ENCODE results near the gene KIAA0753.

DNA sequence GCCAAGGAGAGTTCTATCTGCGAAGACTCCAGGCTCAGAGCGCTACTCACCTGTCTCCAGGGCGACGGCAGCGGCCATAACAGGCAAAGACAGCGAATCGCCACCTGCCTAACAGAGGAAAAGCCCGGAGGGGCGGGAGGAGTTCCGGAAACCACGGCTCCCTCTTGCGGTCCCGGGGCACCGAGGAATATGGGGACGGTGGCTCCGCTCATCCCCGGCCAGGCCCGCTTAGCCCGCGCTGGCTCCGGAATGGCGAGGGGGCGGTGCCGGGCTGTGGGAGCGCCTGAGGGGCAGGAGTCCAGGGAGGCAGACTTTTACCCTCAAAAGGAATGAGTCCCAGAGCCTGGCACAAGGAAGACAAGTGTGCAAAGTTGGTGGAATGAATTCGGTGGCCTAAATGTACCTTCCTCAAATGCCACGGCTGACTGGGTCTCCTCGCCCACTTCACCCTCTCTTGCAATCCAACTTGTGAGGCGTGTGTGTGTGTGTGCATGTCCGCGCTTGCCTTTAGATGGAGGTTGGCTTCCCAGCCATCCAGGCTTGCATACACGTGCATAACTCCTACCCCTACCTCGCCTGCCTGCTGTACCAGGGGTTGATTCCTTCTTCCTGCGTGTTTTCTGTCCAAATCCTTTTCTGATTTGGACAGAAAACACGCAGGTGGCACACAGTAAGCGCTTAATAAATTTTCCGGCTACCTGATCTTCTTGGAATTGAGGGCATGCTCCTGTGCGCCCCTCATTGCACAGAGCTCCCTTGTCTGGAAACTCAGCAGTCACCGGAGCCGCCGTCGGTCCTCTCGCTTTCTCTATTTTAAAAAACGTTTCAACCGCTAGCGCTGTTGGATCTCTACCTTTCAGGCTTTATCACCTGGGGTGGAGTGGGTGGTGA lies 14.6 kb upstream of the KIAA0753 start:
- TF ChIP-seq, protein P1, sequence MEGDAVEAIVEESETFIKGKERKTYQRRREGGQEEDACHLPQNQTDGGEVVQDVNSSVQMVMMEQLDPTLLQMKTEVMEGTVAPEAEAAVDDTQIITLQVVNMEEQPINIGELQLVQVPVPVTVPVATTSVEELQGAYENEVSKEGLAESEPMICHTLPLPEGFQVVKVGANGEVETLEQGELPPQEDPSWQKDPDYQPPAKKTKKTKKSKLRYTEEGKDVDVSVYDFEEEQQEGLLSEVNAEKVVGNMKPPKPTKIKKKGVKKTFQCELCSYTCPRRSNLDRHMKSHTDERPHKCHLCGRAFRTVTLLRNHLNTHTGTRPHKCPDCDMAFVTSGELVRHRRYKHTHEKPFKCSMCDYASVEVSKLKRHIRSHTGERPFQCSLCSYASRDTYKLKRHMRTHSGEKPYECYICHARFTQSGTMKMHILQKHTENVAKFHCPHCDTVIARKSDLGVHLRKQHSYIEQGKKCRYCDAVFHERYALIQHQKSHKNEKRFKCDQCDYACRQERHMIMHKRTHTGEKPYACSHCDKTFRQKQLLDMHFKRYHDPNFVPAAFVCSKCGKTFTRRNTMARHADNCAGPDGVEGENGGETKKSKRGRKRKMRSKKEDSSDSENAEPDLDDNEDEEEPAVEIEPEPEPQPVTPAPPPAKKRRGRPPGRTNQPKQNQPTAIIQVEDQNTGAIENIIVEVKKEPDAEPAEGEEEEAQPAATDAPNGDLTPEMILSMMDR (IDR thresholded peaks at IDR 0.05) = peak; percentile 68
- TF ChIP-seq POLR2AphosphoS5 (IDR thresholded peaks at IDR 0.05; ENCODE audit: low read depth, low read length) (no peak), TCF7L2 (IDR thresholded peaks at IDR 0.05; ENCODE audit: low read depth, low read length) (no peak)
- TF ChIP-seq, protein P2, sequence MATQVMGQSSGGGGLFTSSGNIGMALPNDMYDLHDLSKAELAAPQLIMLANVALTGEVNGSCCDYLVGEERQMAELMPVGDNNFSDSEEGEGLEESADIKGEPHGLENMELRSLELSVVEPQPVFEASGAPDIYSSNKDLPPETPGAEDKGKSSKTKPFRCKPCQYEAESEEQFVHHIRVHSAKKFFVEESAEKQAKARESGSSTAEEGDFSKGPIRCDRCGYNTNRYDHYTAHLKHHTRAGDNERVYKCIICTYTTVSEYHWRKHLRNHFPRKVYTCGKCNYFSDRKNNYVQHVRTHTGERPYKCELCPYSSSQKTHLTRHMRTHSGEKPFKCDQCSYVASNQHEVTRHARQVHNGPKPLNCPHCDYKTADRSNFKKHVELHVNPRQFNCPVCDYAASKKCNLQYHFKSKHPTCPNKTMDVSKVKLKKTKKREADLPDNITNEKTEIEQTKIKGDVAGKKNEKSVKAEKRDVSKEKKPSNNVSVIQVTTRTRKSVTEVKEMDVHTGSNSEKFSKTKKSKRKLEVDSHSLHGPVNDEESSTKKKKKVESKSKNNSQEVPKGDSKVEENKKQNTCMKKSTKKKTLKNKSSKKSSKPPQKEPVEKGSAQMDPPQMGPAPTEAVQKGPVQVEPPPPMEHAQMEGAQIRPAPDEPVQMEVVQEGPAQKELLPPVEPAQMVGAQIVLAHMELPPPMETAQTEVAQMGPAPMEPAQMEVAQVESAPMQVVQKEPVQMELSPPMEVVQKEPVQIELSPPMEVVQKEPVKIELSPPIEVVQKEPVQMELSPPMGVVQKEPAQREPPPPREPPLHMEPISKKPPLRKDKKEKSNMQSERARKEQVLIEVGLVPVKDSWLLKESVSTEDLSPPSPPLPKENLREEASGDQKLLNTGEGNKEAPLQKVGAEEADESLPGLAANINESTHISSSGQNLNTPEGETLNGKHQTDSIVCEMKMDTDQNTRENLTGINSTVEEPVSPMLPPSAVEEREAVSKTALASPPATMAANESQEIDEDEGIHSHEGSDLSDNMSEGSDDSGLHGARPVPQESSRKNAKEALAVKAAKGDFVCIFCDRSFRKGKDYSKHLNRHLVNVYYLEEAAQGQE (IDR thresholded peaks at IDR 0.05; ENCODE audit: insufficient read depth in 1 of 2, low read depth in 2 of 2, low read length in 1 of 2) = no peak

Measured in Panc1 (cell line).